B cell (primary cell): ENCODE data around the gene CPT2. TPM values are rescaled to one million over a fixed set of nuclear protein-coding genes. Genes with fewer than 3 reads are reported as not detected.

Experiments used
- polyA plus RNA-seq: library from polyadenylated mRNA; depleted of rRNA; stranded (reverse); fragments of >200 nt; gene quantifications from 2 replicates; pipeline ENCODE4 v1.2.3, GENCODE V29; 2012
- total RNA-seq, 2 donors: library from RNA; stranded (reverse); fragments of 120-200 nt in 1 of 2; gene quantifications; 1 replicate in 1 of 2; 2 replicates in 1 of 2; pipeline versions ENCODE4 v1.2.3 to v1.2.4, GENCODE V29; 2013 to 2022

The CPT2 gene
- total and polyA plus RNA-seq, 2 donors (not counting 1 experiment from before 2014, with no cell fraction given) = 6.3 to 19.8 TPM

Other genes starting within 250 kb of the CPT2 start
- gene PODN, start 134.6 kb upstream of the CPT2 start, total RNA-seq = not detected in 2 replicates
- gene PODN, start 134.6 kb upstream of the CPT2 start, polyA plus RNA-seq = not detected in 2 replicates
- gene SLC1A7, start 54.2 kb upstream of the CPT2 start, total RNA-seq = not detected in 2 replicates
- 0.04 and 0.10 TPM in 2 replicates for gene SLC1A7, start 54.2 kb upstream of the CPT2 start, polyA plus RNA-seq
- 62.0 and 62.1 TPM in 2 replicates for gene CZIB, start 23.8 kb downstream of the CPT2 start, total RNA-seq
- gene CZIB, start 23.8 kb downstream of the CPT2 start, polyA plus RNA-seq = 47.9 and 51.8 TPM in 2 replicates
- gene MAGOH, start 41.7 kb downstream of the CPT2 start, total RNA-seq = 36.2 and 45.6 TPM in 2 replicates
- 10.8 and 42.5 TPM in 2 replicates for gene MAGOH, start 41.7 kb downstream of the CPT2 start, polyA plus RNA-seq
- gene LRP8, start 131.2 kb downstream of the CPT2 start, total RNA-seq = 9.4 and 9.7 TPM in 2 replicates
- 5.3 and 7.8 TPM in 2 replicates for gene LRP8, start 131.2 kb downstream of the CPT2 start, polyA plus RNA-seq